Esophagus mucosa (tissue), 1 donor: ENCODE data around the gene CAMKK2. TPM values are rescaled to one million over a fixed set of nuclear protein-coding genes. Genes with fewer than 3 reads are reported as not detected.
"Not testable (repeated sequence)": the region's sequence is repeated elsewhere in the genome, so short reads cannot be mapped to it uniquely, and the experiment has no call there.

Source experiments
- ATAC-seq: fragments of 200-7000 bp; cut with Tn5 transposase; one replicate; pipeline ENCODE4 v1.9.1; 2020
- total RNA-seq: library from RNA; stranded (reverse); gene quantifications from one replicate; pipeline ENCODE4 v1.2.4, GENCODE V29; 2023
- donor health status: DM: yes; HTN: yes; CAD: no.

Gene CAMKK2
- 17.5 TPM for total RNA-seq

DNA sequence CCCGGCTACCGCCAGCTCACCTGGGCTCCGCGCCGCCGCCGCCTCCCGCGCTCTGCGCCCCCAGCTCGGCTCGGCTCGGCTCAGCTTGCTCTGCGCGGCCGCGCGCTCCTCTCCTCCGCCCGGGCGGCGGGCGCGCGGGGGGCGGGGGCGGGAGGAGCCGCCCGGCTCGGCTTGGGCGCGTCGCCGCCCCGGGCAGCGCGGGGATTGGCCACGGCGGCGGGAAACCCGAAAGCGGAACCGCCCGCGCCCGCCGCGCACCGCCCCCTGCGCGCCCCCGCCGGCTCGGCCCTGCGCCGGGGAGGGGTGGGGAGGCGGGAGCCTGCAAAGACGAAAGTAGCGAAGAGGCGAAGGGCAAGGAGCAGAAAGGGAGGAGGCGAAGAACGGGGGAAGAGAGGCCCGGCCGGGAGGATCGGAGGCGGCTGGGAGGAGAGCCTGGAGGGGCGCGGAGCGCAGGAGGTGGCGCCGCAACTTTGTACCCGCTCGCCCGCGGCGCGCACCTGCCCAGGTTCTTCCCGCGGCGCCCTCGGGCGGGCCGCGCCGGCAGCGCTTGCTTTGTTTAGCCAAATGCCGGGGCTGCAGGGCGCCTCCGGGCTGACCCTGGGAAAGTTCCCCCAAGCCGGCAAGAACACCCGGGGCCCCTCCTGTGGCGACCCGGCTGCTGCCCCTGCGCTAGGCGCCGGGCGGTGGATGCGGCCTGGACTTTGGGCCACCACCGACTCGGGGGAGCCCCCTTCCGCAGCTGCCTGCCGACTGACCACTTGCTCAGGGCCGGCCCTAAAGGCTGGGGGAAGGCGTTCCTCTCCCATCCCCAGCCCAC lies at the start of gene CAMKK2:
Gene CAMKK2 (minus strand): TSS at position 92 of the 817 bp plus-strand sequence. CDS start 22,183 bp downstream, outside the sequence.
- peak; percentile 91 for ATAC-seq

DNA sequence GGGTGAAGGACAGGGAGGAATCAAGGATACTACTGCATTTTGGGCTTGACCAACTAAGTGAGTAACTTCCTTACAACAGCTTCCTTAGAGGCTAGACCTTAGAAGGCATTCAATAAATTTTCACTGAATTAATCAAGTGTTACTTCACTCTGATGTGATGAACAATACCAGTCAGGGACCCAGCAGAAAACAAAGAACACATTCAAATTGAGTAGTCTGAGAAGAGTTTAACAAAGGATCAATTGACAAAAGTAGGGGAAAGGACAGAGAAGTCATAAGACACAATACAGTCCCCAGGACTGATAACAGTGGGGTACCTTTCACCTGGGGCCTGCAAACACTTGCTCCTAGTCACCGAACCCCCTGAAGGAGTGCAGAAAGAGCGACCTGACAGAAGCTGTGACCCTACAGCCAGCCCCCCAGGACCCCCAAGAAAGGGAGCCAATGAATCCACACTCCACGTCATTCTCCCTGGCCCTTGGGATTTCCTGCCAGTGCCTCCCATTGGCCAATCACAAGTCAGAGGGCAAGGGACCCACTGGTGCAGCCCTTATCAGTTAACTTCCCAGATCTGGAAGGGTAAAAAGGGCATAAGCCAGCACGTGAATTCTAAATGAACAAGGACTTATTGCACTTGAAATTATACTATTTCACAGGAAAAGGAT lies 48.8 kb upstream of the CAMKK2 start:
- ATAC-seq: no peak

GRCh38 chr12:121344506-121344905 lies 48.0 kb upstream of the CAMKK2 start:
- no peak for ATAC-seq

GRCh38 chr12:121337416-121337815 lies 40.9 kb upstream of the CAMKK2 start:
- peak; percentile 23 for ATAC-seq

DNA sequence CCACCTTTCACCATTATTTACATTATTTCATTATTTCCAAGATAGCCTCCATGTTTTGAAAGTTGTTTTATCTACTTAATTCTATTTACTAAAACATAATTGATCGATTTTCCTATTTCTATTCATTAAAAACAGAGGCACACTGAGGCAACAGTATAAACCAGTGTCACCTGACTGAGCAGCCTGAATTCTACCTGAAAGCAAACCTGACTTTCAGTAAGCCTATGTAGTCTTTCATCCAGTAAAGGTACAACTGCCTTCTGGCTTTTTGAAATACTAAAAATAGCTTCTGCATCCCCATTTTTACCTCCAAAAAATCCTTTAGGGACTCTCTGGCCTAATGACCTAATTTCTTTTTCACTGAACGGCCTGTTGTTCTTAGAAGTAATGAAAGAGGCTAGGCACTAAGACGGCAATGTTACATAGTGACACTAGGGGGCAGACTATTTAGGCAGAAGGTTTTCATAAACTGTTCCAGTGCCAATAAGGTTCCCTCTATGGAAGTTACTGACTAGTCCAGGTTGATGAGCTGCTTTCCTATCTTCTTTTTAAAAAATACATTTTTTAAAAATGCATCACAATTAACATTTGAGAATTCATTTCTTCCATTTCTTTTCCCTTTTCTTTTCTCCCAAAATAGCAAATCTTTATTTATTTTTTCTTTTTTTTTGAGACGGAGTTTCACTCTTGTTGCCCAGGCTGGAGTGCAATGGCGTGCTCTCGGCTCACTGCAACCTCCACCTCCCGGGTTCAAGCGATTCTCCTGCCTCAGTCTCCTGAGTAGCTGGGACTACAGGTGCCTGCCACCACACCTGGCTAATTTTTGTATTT lies 38.2 kb upstream of the CAMKK2 start:
- ATAC-seq: peak; percentile 81

GRCh38 chr12:121333747-121334146 lies 37.2 kb upstream of the CAMKK2 start:
- ATAC-seq: peak; percentile 63

- ATAC-seq: peak; percentile 72
Measured at GRCh38 chr12:121331248-121331647, 34.7 kb upstream of the CAMKK2 start.

GRCh38 chr12:121330692-121331091 lies 34.2 kb upstream of the CAMKK2 start:
- peak; percentile 31 for ATAC-seq

- ATAC-seq: no peak
Measured at GRCh38 chr12:121330195-121330594, 33.7 kb upstream of the CAMKK2 start.

DNA sequence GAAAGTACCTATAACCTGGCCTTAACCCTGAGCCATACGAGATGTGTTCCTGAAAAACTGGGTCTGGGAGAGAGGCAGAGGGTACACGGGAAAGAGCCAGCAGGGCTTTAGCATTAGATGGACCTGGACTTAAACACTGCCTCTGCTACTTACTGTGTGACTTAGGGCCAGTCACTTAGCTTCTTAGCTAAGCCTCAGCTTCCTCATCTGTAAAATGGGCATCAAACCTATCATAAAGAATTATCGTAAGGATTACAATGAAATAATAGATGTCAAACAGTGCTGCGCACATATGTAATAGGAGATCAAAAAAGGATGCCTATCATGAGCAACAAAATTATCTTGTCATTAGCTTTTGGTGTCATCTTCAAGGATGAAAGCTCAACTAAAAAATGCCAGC lies 32.1 kb upstream of the CAMKK2 start:
- no peak for ATAC-seq

DNA sequence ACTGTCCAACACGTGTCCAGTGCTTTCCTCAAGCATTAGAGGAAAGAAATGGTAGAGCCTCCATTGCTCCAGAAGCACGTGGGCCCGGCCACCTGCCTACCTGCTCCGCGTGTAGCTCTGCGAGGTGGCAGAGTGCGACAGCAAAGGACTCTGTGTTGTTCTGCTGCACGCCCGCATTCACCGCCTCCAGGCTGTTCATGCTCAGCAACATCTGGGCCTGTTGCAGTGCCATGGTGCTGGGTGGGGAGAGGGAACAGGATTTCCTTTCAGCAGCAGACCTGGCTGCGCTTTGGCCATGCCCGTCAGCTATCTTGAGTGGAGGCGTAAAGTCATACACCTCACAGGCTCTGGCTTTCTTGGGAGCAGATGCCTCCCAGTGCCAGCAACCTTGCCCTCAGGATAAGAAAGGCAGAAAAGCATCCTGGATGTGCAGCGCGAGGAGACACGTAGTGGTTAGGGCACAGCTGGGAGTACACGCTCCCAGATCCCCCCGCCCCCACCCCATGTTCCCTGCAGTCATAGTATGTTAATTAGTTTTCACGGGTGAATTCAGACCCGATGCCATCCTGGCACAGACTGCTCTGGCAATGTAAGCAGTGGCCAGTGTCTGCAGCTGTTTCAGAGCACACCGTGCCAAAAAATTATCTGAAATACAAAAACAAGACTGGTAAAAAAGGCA lies 30.6 kb upstream of the CAMKK2 start:
- no peak for ATAC-seq

- ATAC-seq: no peak
Measured at GRCh38 chr12:121325922-121326396, 29.4 kb upstream of the CAMKK2 start.

DNA sequence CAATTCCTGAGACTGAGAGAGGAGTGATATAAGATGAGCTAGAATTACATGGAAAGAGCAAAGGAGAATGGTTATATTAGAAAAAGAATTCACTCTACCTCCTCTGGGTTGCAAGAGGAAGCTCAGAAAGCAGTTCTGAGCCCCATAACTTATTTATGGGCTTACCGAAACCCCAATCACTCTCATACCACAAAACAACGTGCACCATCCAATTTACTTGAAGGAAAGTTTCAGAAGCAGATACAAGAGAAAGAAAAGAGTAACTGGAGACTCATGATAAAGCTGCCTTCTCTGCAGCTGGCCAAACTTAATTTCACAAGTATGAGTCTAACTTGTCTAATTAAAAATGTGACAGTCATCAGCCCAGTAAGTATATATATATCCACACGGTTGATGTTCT lies 27.4 kb upstream of the CAMKK2 start:
- ATAC-seq: no peak

DNA sequence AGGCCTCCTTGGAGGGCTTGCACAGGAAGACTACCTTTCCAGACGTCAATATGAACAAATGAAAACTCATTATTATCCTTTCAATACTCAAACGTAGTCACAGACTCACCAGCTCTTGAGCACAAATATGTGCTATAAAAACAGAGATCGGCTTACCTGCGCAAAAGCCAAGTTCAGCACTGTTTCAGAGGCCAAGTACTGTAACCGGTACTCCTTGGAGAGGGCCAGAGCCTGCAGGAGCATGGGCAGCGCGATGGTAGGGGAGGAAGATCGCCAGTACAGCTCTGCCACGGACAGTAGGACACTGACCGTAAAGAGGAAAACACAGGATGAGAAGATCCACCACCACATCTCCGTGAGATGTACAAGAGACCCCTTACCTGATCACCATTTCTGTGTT lies 21.6 kb upstream of the CAMKK2 start:
- no peak for ATAC-seq

DNA sequence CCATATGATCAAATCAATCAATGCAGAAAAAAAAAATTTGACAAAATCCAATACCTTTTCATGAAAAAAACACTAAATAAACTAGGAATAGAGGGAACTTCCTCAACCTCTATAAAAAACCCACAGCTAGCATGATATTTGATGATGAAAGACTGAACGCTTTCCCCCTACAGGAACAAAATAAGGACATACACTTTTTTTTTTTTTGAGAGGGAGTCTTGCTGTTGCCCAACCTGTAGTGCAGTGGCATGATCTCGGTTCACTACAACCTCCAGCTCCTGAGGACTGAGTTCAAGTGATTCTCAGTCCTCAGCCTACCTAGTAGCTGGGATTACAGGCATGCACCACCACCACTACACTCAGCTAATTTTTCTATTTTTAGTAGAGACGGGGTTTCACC lies 17.9 kb upstream of the CAMKK2 start:
- no peak for ATAC-seq

DNA sequence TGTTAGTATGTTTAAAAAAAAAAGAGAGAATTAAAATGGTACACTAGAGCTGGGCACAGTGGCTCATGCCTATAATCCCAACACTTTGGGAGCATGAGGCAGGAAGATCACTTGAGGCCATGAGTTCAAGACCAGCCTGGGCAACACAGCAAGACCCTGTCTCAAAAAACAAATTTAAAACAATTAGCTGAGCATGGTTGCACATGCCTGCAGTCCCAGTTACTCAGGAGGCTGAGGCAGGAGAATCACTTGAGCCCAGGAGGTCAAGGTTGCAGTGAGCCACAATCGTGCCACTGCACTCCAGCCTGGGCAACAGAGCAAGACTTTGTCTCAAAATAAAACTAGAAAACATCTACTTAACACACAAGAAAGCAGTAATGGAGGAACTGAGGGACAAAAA lies 13.7 kb upstream of the CAMKK2 start:
- ATAC-seq: not testable (repeated sequence)

GRCh38 chr12:121307397-121307796 lies 10.9 kb upstream of the CAMKK2 start:
- not testable (repeated sequence) for ATAC-seq

DNA sequence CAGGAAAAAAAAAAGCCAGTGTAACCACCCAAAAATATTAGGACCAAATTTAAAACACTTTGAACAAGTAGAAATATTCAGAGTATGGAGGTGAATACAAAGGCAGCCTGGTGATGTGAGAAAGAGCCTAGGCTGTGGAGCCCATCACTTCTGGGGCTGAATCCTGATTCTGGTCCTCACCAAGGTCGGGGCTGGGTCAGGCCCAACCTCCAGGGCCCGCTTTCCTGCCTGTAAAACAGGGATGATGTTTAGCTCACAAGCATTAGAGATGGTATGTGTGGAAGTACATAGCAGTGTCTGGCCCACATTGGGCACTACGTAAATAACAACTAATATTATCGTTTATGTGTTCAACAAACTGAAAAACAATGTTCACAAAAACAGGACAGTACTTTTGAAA lies 7.8 kb upstream of the CAMKK2 start:
- no peak for ATAC-seq

- ATAC-seq: no peak
Measured at GRCh38 chr12:121301876-121302275, 5.4 kb upstream of the CAMKK2 start.

- no peak for ATAC-seq
Measured at GRCh38 chr12:121300083-121300819, 3.7 kb upstream of the CAMKK2 start.

- ATAC-seq: no peak
Measured at GRCh38 chr12:121299662-121300061, 3.2 kb upstream of the CAMKK2 start.

DNA sequence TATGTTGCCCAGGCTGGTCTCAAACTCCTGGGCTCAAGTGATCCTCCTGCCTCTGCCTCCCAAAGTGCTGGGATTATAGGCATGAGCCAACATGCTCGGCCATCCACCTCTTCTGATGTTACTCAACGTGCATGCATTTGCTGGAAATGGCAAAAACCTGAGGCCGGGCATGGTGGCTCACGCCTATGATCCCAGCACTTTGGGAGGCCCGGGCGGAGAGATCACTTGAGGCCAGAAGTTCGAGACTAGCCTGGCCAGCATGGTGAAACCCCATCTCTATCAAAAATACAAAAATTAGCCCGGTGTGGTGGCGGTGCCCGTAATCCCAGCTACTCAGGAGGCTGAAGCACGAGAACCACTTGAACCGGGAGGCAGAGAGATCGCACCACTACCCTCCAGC lies 1.9 kb upstream of the CAMKK2 start:
- ATAC-seq: not testable (repeated sequence)
